Heart left ventricle (tissue), 16 donors: ENCODE results near the gene MED15. TPM values are rescaled to one million over a fixed set of nuclear protein-coding genes. Genes with fewer than 3 reads are reported as not detected.
A peak's percentile ranks its signal among the peaks of the same experiment; 100 is the strongest.

Experiments
- ATAC-seq, 4 donors: fragments of 200-7000 bp; cut with Tn5 transposase; one replicate each; pipeline ENCODE4 v1.9.1; 2020 to 2022; ENCODE audit warnings: moderate library complexity in 4 of 4, mild to moderate bottlenecking in 3 of 4, moderate number of reproducible peaks in 1 of 4
- DNase-seq, 5 donors: peaks; one replicate each; pipeline ENCODE4 v3.0.0-alpha.2; 2020
- H3K27ac ChIP-seq, 12 donors: fragments of 200-600 bp; sonication (generic) in 4 of 12; one replicate each; pipeline versions ENCODE4 v1.5.0 to v1.8.0; 2016 to 2022; ENCODE audit warnings: mild to moderate bottlenecking in 2 of 12
- H3K27me3 ChIP-seq, 9 donors: fragments of 200-600 bp; sonication (generic) in 2 of 9; one replicate each; pipeline versions ENCODE4 v1.5.1 to v1.8.0; 2016 to 2022; ENCODE audit warnings: mild to moderate bottlenecking in 3 of 9
- H3K36me3 ChIP-seq, 9 donors: fragments of 200-600 bp; sonication (generic) in 2 of 9; one replicate each; pipeline versions ENCODE4 v1.5.0 to v1.8.0; 2018 to 2022; ENCODE audit warnings: mild to moderate bottlenecking in 2 of 9
- H3K4me1 ChIP-seq, 12 donors: fragments of 200-600 bp; sonication (generic) in 4 of 12; one replicate each; pipeline versions ENCODE4 v1.5.0 to v1.8.0; 2016 to 2022; ENCODE audit warnings: mild to moderate bottlenecking in 3 of 12
- H3K4me3 ChIP-seq, 12 donors: fragments of 200-600 bp; sonication (generic) in 4 of 12; one replicate each; pipeline versions ENCODE4 v1.5.0 to v1.8.0; 2017 to 2022; ENCODE audit warnings: mild to moderate bottlenecking in 9 of 12, moderate library complexity in 4 of 12
- H3K9me3 ChIP-seq, 12 donors: fragments of 200-600 bp; sonication (generic) in 4 of 12; one replicate each; pipeline versions ENCODE4 v1.5.0 to v1.8.0; 2016 to 2022; ENCODE audit warnings: mild to moderate bottlenecking in 1 of 12
- CTCF ChIP-seq, 12 donors: fragments of 200-600 bp; sonication (generic) in 4 of 12; IDR thresholded peaks; one replicate each; pipeline versions ENCODE4 v1.5.0 to v1.8.0; 2018 to 2022; ENCODE audit warnings: antibody characterized with exemption in 12 of 12, mild to moderate bottlenecking in 5 of 12
- POLR2A ChIP-seq, 2 donors: fragments of 450-650 bp; IDR thresholded peaks; one replicate each; pipeline ENCODE4 v1.6.1; 2017; ENCODE audit warnings: antibody characterized with exemption in 2 of 2, mild to moderate bottlenecking in 2 of 2, moderate library complexity in 2 of 2
- WGBS, 4 donors: extraction: QIAGEN DNeasy Blood & Tissue Kit in 2 of 4; methylation state at CpG; one replicate each; pipeline versions ENCODE4 v1.1.5 to v1.1.7; 2013 to 2018; 5-methylcytosine and 5-hydroxymethylcytosine counted together
- intact Hi-C, 10 donors: fragments of 100-400 bp; cut with DNase I; formaldehyde crosslinking; loops; one replicate each; pipeline versions ENCODE4 v1.11.1 to v1.14.2; 2022
- polyA plus RNA-seq, 2 donors: library from polyadenylated mRNA; stranded (reverse); fragments of 200-250 nt; gene quantifications; one replicate each; pipeline ENCODE4 v1.2.3, GENCODE V29; 2013
- total RNA-seq, 9 donors: library from RNA; depleted of rRNA in 2 of 9; stranded (reverse); fragments of >200 nt in 2 of 9; fragmentation: NEBNext Ultra II Directional in 3 of 9; extraction: Animal tissue kit (Norgen Biotek cat#: 25700) in 3 of 9; gene quantifications; one replicate each; pipeline versions ENCODE4 v1.1.0 to v1.2.4, GENCODE V29; 2016 to 2023
- donor health status: ischemic (EF 13 %, LVEDD 7.1; RV severe dilation, severe dysfunction).
- donor health status: healthy with polysubstance abuse.
- donor health status: DM: no; HTN: yes; CAD: no.
- donor health status: DM: no; HTN: no; CAD: no.
- donor health status: ischemic (EF 25% LVEDD 6.9; RV normal size, moderate dysfunction).
- donor health status: ischemic (EF 25% LVEDD 5.7; RV mildly dilated, moderate dysfunction).
- donor health status: healthy.
- donor health status: DM: yes; HTN: yes; CAD: no.
- donor health status: ischemic (EF 35%, LVEDD 5.7; RV mildly dilated, moderate dysfunction).
- donor health status: nonischemic (EF 11% LVEDD 7.7; RV severe dilation, severe dysfunction).
- donor health status: DM: yes; HTN: yes; CAD: no.
- donor health status: PGD.
- donor health status: ischemic (EF 29% LVEDD 5.4; RV normal size, mild dysfunction).
- donor health status: nonischemic (EF 23%, LVEDD 6.1; RV moderate dilation, normal function).

Gene MED15
- total and polyA plus RNA-seq, 11 donors, result 27.9 to 78.3 (median 43.0) TPM

- 93 to 95% (median 94%) methylated on average over 11 to 33 of the region's 33 CpGs for WGBS, 4 donors
- no peak overlapping the region for H3K4me3 ChIP-seq
- peaks cover 0 to 100% (median 87%) of the 10 kb centered on the region in 9 donors for H3K36me3 ChIP-seq
- no peak for TF ChIP-seq POLR2A (IDR thresholded peaks at IDR 0.05)
- TF ChIP-seq CTCF (IDR thresholded peaks at IDR 0.05), result no peak
- DNase-seq (peak in 1 of 5 donors; percentile 16), ATAC-seq (no peak)
- no peaks in the 10 kb centered on the region for H3K9me3 ChIP-seq
- H3K27me3 ChIP-seq, result no peaks in the 10 kb centered on the region
- intact Hi-C loops, result no loop called here
- H3K4me1 ChIP-seq, result peaks cover 0 to 20% (median 11%) of the 10 kb centered on the region in 12 donors
- no peak overlapping the region for H3K27ac ChIP-seq
Observed at GRCh38 chr22:20582520-20583361, 75.3 kb downstream of the MED15 start.

- Histone ChIP-seq H3K27me3 (no peaks in the 10 kb centered on the region), H3K4me3 (no peak overlapping the region), H3K9me3 (no peaks in the 10 kb centered on the region), H3K36me3 (peaks cover 0 to 96% (median 81%) of the 10 kb centered on the region in 9 donors), H3K4me1 (peaks cover 0 to 13% (median 9%) of the 10 kb centered on the region in 12 donors), H3K27ac (no peak overlapping the region)
- 86 to 87% (median 86%) methylated on average over 4 of the region's 4 CpGs for WGBS, 4 donors
- intact Hi-C loops, result no loop called here
- TF ChIP-seq CTCF (IDR thresholded peaks at IDR 0.05), result no peak
- TF ChIP-seq POLR2A (IDR thresholded peaks at IDR 0.05), result no peak
- DNase-seq (peak in 4 of 5 donors; percentile 49 to 83 (median 59)), ATAC-seq (peak; percentile 34 to 60 (median 44))
Observed at GRCh38 chr22:20583471-20583922, 76.1 kb downstream of the MED15 start.

GRCh38 chr22:20584029-20584871 lies 76.8 kb downstream of the MED15 start:
- TF ChIP-seq POLR2A (IDR thresholded peaks at IDR 0.05) (no peak), CTCF (IDR thresholded peaks at IDR 0.05) (no peak)
- H3K27ac ChIP-seq, result no peak overlapping the region
- no peak for DNase-seq
- 77 to 91% (median 88%) methylated on average over 10 to 12 of the region's 12 CpGs for WGBS, 4 donors
- no peaks in the 10 kb centered on the region for H3K27me3 ChIP-seq
- no peak for ATAC-seq
- H3K4me1 ChIP-seq, result peaks cover 0 to 6% (median 2%) of the 10 kb centered on the region in 12 donors
- H3K36me3 ChIP-seq, result peaks cover 0 to 88% (median 74%) of the 10 kb centered on the region in 9 donors
- H3K9me3 ChIP-seq, result no peaks in the 10 kb centered on the region
- H3K4me3 ChIP-seq, result no peak overlapping the region
- intact Hi-C loops, result no loop called here
